Measurements from ENCODE around the gene CLDN15.

Gene CLDN15

GRCh38 chr7:101197991-101198390 lies 39.6 kb downstream of the CLDN15 start:
- no peak for DNase-seq

GRCh38 chr7:101195884-101196283 lies 41.7 kb downstream of the CLDN15 start:
- no peak for DNase-seq

- no peak for DNase-seq
Observed at GRCh38 chr7:101189109-101189508, 48.5 kb downstream of the CLDN15 start.

- no peak for DNase-seq
Observed at GRCh38 chr7:101186844-101187428, 50.7 kb downstream of the CLDN15 start.

- no peak for DNase-seq
Observed at GRCh38 chr7:101186194-101186593, 51.4 kb downstream of the CLDN15 start.

GRCh38 chr7:101185258-101185839 lies 52.3 kb downstream of the CLDN15 start:
- no peak for DNase-seq

All from NCI-H345 (cell line).